ENCODE data around the gene MPG.

Gene MPG

DNA sequence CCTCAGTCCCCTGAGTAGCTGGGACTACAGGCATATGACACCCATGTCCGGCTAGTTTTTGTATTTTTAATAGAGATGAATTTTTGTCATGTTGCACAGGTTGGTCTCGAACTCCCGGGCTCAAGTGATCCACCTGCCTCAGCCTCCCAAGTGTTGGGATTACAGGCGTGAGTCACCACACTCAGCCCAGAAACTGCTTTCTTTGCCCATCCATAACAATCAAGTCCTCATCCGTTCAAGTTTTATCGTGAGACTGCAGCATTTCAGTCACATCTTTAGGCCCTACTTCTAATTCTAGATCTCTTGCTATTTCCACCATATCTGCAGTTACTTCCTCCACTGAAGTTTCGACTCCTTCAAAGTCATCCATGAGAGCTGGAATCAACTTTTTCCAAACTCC, 54.1 kb downstream of the MPG start:
- H3K4me3 ChIP-seq (ENCODE audit: low read depth, low read length) = no peak overlapping the region
- TF ChIP-seq, protein P1, sequence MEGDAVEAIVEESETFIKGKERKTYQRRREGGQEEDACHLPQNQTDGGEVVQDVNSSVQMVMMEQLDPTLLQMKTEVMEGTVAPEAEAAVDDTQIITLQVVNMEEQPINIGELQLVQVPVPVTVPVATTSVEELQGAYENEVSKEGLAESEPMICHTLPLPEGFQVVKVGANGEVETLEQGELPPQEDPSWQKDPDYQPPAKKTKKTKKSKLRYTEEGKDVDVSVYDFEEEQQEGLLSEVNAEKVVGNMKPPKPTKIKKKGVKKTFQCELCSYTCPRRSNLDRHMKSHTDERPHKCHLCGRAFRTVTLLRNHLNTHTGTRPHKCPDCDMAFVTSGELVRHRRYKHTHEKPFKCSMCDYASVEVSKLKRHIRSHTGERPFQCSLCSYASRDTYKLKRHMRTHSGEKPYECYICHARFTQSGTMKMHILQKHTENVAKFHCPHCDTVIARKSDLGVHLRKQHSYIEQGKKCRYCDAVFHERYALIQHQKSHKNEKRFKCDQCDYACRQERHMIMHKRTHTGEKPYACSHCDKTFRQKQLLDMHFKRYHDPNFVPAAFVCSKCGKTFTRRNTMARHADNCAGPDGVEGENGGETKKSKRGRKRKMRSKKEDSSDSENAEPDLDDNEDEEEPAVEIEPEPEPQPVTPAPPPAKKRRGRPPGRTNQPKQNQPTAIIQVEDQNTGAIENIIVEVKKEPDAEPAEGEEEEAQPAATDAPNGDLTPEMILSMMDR (IDR thresholded peaks at IDR 0.05; ENCODE audit: borderline replicate concordance, insufficient read depth, low read depth, low read length) = no peak

DNA sequence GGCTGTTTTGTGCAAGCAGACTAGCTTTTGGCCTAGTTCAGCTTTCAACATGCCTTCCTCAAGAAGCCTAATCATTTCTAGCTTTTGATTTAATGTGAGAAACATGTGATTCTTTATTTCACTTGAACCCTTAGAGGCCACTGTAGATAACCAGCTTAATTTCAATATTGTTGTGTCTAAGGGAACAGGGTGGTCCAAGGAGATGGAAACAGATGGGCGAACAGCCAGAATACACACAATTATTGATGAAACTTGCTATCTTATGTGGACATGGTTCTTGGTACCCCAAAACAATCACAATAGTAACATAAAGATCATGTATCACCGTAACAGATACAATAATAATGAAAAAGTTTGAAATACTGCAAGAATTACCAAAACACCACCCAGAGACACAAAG, 55.7 kb downstream of the MPG start:
- H3K4me3 ChIP-seq (ENCODE audit: low read depth, low read length) = no peak overlapping the region
- TF ChIP-seq, protein P1 (IDR thresholded peaks at IDR 0.05; ENCODE audit: borderline replicate concordance, insufficient read depth, low read depth, low read length) = no peak
